GM12865 (cell line): ENCODE measurements around the gene KLF7.

Source experiments
- DNase-seq: peaks from one replicate; pipeline ENCODE4 v3.0.0; 2010; ENCODE audit warnings: low read depth
- H3K4me3 ChIP-seq: 2 replicates; pipeline ENCODE4 v1.5.1; 2011; ENCODE audit warnings: mild to moderate bottlenecking, low read depth, low read length, control low read depth
- TF ChIP-seq, protein P1 (sequence below): IDR thresholded peaks from 2 replicates; pipeline ENCODE4 v1.5.1; 2011; ENCODE audit warnings: low read length, control low read depth, low read depth, inconsistent platforms; ENCODE audit not compliant: insufficient read depth; ENCODE audit errors: missing control alignments

KLF7 gene

DNA sequence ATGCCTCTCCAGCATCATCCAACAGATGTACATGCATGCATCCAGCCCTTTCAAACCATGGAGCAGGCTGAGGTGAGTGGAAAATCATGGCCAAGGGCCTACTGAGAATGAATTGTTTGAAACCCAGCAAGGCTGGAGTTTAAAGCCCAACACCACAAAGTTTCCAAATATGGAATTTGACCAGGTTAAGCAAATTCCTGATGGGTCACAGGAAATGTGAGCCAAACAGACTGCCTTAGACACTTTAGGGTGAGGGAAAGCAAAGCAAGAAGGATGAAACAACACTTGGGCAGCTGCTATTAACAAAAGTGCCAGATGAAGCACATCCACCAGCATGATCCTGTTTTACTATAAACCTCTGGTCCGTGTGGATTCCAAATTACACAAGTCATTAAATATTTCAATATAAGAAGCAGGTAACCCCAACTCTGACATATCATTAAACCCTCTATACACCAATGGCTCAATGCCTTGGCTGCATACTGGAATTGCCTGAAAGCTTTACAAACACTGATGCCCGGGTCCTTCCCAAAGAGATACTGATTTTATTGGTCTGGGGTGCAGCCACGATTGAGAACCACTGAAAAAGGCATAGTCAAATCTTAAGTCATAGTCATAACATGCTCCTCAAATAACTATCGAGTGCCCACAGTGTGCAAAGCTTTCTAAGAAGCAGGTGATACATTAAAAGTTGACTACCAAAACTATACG, 9.1 kb downstream of the KLF7 start:
- DNase-seq: peak; percentile 64
- H3K4me3 ChIP-seq: no peak overlapping the region
- TF ChIP-seq, protein P1, sequence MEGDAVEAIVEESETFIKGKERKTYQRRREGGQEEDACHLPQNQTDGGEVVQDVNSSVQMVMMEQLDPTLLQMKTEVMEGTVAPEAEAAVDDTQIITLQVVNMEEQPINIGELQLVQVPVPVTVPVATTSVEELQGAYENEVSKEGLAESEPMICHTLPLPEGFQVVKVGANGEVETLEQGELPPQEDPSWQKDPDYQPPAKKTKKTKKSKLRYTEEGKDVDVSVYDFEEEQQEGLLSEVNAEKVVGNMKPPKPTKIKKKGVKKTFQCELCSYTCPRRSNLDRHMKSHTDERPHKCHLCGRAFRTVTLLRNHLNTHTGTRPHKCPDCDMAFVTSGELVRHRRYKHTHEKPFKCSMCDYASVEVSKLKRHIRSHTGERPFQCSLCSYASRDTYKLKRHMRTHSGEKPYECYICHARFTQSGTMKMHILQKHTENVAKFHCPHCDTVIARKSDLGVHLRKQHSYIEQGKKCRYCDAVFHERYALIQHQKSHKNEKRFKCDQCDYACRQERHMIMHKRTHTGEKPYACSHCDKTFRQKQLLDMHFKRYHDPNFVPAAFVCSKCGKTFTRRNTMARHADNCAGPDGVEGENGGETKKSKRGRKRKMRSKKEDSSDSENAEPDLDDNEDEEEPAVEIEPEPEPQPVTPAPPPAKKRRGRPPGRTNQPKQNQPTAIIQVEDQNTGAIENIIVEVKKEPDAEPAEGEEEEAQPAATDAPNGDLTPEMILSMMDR: no peak

DNA sequence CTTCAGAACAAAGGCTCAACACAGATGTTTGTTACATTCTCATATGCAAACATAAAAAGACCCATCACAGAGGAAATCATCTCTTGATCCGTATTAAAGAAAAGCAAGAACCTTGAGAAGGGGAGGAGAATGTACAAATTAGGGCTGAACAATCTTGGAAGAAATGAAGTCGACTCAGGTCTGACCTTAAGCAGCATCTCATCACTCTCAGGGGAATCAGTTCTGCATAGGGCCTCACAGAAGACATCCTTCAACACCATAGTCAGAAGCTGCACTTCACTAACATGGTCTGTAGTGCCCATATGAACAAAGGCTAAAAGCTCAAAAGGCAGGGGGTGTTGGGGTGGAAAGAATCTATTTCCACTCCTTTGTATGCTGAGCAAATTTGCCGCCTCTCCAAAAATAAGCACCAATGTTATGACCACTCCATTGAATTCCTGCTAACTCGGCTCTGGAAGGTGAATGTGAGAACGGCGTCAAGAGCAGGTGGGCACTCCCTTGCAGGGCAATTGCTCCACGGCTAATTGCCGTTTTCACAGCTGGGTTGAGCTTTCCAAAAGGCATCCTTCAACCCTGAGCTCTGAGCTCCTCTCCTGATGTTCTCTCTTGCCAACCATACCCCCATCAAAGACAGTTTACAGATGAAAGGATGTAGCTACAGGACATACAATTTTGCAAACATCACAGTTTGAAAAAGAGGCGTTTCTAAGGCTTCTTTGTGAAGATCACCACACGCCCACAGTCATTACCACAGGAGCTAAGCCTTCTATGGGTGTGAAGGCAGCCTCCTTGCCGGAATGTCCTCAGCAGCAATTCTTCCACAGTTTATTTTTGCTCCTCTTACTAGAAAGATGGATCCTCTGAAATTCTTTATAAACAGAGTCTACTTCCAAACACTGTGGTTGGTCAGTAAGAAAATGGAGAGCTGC, 10.0 kb downstream of the KLF7 start:
- DNase-seq: no peak
- TF ChIP-seq, protein P1: no peak
- no peak overlapping the region for H3K4me3 ChIP-seq

DNA sequence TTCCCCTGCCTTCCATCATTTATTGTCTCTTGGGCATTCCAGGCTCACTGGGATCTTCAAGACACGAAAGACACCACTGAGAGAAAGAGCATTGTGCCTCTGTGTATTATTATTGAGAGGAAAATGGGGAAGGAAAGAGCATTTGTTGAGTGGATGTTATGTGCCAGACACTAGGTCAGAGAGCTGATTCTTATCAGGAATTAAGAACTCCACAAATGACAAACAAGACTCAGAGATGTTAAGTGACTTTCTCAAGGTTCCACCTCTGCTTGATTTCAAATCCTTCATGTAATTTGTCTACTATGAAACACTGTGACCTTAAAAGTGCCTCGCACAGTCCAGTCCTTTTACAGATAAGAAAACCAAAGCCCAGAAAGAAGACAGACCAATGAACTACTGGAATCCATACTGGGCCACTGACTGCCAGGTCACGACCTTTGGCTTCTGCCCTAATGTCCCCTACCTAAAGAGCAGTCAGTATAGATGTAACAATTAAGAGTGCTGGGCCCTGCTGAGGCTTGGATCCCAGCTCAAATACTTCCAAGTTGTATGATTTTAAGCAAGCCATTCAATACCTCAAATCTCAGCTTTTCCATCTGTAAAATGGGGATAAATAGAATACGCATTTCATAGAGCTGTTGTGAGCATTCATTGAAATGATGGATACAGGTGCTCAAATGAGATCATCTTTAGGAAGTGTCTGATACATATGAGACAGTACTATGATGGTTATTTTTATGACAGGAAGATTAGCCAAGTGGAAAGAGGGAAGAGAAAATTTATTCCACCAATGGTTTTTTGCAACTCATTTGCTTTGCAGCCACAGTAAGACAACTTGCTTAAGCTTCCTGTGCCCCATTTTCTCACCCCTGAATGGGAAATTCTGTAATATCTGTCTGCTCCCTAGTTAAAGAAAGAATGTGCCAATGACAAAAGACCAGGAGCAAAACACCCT, 10.9 kb downstream of the KLF7 start:
- no peak overlapping the region for H3K4me3 ChIP-seq
- TF ChIP-seq, protein P1: no peak
- DNase-seq: no peak

DNA sequence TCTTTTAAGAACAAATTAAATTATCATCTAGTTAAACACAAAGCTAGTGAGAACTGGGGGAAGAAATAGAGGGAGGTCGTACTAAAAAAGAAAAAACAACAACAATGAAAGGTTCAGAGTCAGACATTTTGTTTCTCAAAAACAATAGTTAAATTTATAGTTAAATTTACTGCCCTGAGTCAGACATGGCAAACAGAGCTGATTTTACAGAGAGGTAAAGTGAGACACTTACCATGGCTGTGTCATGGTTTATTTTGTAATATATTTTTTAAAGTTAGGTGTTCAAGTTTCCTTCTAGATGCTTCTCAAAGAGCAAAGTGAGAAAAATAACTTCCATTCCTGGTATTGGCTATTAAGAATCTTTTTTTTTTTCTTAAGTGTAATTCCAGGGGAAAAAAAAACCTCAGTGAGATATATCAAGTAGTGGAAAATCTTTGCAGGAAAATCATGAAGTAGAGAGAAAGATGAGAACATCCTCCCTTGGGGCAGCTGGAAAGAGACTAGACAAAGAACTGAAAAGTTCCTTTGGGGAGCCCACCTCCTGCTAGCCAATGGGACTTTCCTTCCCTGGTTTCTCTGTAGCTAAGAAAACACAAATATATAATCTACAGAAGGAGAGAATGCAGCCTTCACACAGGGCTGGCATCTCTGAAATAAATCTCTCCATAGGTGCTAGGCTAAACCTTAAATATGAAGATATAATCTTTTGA, 12.3 kb downstream of the KLF7 start:
- H3K4me3 ChIP-seq: no peak overlapping the region
- TF ChIP-seq, protein P1: no peak
- DNase-seq: no peak

DNA sequence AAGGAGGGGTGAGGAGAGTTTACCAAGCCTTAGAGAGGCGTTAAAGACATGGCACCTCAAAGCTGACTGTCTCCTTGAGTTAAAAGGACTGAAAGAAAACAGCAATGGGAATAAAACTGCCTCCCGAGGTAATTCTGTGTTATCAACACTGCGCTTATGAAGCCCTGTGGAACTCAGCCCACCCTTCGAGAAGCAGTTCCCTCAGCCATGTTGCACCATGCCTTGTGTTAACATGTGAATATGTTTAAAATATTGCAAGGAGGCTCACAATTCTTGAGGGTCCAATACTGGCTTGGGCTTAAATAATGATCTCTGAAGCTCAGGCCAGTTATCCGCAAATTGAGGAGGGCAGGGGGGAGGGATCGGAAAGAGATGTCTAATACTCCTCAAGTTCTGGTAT, 14.7 kb downstream of the KLF7 start:
- no peak overlapping the region for H3K4me3 ChIP-seq
- TF ChIP-seq, protein P1: no peak
- no peak for DNase-seq

DNA sequence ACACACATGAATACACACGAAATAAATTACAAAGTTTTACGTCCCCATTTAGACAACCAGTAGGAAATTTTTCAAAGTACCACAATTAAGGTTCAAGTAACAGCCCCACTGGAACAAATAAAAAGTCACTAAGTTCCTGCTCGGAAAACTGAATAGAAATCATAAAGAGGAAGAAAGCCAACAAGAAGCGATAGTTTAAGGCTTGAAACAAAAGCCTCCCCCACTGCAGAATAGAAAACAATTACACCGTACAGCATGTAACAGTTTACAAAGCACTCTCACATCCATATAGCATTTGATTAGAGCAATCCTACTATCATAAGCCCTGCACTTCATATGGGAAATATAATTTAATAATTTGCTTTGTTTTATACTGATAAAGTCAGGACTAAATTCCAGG, 15.5 kb downstream of the KLF7 start:
- TF ChIP-seq, protein P1: no peak
- DNase-seq: no peak

More for the DNA sequence above, 15.5 kb downstream of the KLF7 start:
- H3K4me3 ChIP-seq: no peak overlapping the region
